SKM-1 (cell line): ENCODE measurements around the gene REM2.

ENCODE experiments used
- DNase-seq: peaks from one replicate; lab custom pipeline; 2025; ENCODE audit not compliant: unreplicated experiment; lab: John Stamatoyannopoulos, UW

The REM2 gene

GRCh38 chr14:22872833-22873520, 10.0 kb upstream of the REM2 start:
- no peak for DNase-seq

- no peak for DNase-seq
Observed at GRCh38 chr14:22875003-22875747, 7.8 kb upstream of the REM2 start.

- DNase-seq, result no peak
Observed at GRCh38 chr14:22875748-22876319, 7.2 kb upstream of the REM2 start.

- DNase-seq, result no peak
Observed at GRCh38 chr14:22877000-22877501, 6.0 kb upstream of the REM2 start.

GRCh38 chr14:22878271-22879246, 4.5 kb upstream of the REM2 start:
- DNase-seq, result no peak

- DNase-seq, result no peak
Observed at GRCh38 chr14:22882064-22882463, 958 bp upstream of the REM2 start.

- no peak for DNase-seq
Observed at GRCh38 chr14:22882529-22883172, 371 bp upstream of the REM2 start.

GRCh38 chr14:22884076-22884737, 1.2 kb downstream of the REM2 start:
- no peak for DNase-seq

GRCh38 chr14:22884738-22885523, 1.9 kb downstream of the REM2 start:
- DNase-seq, result no peak

GRCh38 chr14:22885975-22886374, 3.0 kb downstream of the REM2 start:
- DNase-seq, result no peak

GRCh38 chr14:22886500-22887259, 3.7 kb downstream of the REM2 start:
- no peak for DNase-seq

GRCh38 chr14:22887260-22887989, 4.4 kb downstream of the REM2 start:
- DNase-seq, result no peak

- no peak for DNase-seq
Observed at GRCh38 chr14:22887990-22888378, 5.0 kb downstream of the REM2 start.

GRCh38 chr14:22888662-22889061, 5.6 kb downstream of the REM2 start:
- DNase-seq, result no peak

GRCh38 chr14:22890416-22890815, 7.4 kb downstream of the REM2 start:
- DNase-seq, result no peak

GRCh38 chr14:22892488-22892887, 9.5 kb downstream of the REM2 start:
- DNase-seq, result no peak

- DNase-seq, result no peak
Observed at GRCh38 chr14:22893706-22894105, 10.7 kb downstream of the REM2 start.

- no peak for DNase-seq
Observed at GRCh38 chr14:22895402-22895801, 12.4 kb downstream of the REM2 start.
